Stimulated activated CD8-positive, alpha-beta memory T cell treated with anti-CD3 and anti-CD28 coated beads, Interleukin-7, amount 100 ng/mL, for 48 hours (primary cell): Measurements from ENCODE around the gene ABI3.
A peak's percentile ranks its signal among the peaks of the same experiment; 100 is the strongest.

Experiments
- DNase-seq, 2 donors: peaks; one replicate each; pipeline ENCODE4 v3.0.0-alpha.2; 2020; ENCODE audit warnings: low read depth in 1 of 2; ENCODE audit errors: extremely low read depth in 1 of 2

ABI3 gene

DNA sequence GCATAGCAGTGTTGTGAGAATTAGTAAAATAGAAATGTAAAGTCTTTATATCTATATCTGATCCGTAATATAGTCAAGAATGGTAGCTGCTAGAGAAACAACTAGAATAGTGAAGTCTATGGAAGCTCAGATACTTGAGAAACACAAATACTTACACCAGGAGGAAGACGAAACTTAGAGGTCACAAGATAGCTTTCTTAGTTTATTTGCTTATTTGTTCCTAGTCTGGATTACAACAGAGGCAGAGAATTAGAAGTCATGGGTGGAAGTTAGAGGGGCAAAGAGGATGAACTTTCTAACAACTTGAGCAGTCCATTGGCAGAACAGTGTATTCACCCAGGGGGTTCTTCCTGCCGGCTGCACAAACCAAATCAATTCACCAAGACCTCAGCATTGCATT, 14.0 kb upstream of the ABI3 start:
- DNase-seq, result no peak

DNA sequence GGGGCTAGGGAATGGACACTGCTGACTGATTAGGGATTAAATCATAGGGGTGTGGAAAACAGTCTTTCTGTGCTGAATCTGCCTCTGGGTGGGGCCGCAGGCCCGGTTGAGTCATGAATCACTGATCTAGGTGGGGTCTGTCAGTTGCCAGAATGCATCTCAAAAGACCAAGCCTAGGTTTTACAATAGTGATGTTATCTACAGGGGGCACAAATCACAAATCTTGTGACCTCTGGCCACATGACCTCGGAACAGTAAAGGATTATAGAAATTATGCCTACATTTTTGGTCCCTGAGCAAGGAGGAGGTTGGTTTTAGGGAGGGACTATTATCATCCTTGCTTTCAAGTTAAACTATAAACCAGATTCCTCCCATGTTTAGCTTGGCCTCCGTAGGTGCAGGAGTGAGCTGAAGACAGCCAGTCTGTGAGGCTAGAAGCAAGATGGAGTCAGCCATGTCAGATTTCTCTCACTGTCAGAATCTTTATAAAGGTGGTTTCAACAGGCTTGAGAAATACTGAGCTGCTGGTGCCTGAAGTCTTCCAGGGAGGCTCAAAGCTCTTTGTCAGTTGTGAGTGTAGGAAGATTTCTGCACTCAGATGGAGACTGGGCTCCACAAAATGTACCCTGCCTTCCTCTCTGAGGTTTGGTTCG, 13.0 kb upstream of the ABI3 start:
- DNase-seq, result no peak

DNA sequence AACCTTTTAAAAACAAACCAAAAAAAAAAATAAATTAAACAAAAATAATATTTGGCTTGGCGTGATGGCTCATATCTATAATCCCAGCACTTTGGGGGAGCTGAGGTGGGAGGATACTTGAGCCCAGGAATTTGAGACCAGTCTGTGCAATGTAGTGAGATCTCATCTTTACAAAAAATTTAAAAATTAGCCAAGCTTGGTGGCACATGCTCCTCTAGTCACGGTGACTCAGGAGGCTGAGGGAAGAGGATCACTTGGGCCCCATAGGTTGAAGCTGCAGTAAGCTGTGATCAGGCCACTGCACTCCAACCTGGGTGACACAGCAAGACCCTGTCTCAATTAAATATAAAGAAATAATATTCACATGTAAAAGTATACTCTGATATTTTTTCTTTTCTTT, 12.3 kb upstream of the ABI3 start:
- DNase-seq, result no peak

DNA sequence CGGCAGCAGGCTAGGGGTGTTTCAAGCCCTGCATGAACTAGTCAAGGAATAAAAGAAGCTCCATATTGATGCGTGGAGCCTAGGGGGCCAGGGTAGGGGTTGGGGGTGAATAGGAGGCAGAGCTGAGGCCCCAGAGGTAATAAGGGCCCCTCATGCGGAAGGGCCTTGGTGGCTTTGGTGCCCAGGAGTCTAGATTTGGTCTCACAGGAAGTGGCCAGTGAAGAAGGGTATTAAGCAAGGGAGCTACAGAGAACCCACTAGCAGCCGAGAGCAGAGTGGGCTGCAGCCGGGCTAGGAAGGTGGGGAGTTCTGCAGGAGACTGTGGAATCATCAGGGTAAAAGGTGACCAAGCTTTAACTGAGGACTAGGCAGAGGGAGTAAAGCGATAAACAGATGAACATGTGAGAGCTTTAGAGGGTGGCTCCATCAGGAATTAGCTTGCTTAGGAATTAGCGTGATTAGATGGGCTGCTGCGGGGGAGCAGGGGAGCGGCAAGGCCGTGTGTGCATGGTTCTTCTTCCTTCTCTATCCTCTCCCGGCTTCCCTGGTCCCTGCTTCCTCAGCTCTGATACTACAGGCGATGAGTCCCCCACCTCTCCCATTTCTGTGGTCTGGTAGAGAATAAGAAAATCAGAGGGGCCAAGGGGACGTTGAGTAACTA, 10.0 kb upstream of the ABI3 start:
- DNase-seq, result no peak

DNA sequence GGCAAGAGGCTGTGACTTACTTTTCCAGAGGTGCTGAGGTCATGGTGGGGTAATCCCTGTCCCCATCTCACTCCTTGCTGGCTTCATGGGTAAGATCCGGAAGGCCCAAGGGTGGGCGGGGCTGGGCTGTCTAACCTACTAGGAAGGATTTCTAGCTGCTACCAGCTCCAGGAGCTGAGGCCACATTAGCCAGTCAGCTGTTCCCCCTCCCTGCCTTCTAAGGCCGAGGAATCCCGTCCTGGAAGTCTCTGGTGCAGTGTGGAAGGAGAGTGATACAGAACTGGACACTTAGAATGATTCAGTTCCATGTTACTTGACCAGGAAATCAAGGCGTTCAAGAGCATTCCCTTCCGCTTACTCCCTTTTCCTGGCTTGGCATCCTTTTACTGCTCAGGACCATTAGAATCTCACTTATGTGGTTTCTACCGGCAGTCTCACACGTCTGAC, 9.0 kb upstream of the ABI3 start:
- DNase-seq, result no peak

GRCh38 chr17:49203796-49204195, 6.7 kb upstream of the ABI3 start:
- no peak for DNase-seq

DNA sequence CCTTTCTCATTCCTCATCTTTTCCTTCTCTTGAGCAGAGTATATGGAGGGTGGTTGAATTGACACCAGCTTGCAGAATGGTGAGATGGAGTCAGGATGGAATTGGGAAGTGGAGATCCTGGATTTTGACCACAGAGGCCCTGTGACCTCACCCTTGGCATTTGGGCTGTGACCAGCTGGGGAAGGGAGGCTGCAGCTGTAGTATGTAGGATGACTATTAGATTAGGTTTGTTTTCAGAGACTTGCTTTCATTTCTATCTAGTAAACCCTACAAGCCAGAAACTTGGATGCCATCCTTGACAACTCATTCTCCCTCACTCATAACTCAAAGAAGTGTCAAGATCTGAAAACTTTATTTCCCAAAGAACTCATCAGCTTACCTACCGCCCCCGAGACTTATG, 6.0 kb upstream of the ABI3 start:
- DNase-seq, result no peak

DNA sequence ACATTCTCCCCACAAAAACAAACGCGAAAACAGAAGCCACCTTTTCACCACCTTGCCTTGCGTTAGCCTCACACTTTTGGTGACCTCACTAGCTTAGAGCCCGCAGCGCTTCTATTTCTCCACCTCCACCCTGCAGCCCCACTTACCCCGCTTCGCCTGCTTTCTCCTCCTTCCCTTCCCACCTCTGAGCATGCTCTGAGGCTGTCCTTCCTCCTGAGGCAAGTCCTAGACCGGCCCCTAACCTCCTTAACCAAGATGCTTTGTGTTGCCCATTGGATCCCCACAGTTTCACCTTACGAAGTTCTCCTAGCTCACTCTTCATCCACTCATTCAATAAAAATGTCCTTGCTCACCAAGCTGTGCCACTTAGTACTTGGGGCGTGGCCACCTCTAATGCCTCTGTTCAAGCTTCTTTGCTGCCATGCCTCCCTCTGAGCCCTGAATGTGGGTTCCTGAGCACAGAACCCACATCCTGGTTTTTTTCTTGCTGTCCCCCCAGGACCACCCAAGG, 1.4 kb upstream of the ABI3 start:
- DNase-seq, result no peak

DNA sequence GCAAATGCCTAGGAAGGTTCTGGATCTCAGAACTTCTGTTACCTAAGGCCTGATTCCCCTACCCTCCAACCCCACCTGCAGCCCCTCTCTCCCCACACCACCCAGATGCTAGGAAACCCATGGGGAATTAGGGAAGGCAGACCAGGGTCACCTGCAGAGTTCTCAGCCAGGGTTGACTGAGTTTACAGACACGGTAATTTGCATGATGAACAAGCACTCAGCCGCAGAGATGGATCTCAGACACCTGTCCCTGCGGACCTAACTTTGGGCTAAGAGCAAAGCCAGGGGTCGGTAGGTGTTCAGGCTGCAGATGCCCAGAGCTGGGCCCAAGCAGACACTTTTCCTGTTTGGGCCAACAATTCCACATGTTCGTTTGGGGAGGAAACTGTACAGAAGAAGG, 2.9 kb downstream of the ABI3 start:
- DNase-seq, result no peak

DNA sequence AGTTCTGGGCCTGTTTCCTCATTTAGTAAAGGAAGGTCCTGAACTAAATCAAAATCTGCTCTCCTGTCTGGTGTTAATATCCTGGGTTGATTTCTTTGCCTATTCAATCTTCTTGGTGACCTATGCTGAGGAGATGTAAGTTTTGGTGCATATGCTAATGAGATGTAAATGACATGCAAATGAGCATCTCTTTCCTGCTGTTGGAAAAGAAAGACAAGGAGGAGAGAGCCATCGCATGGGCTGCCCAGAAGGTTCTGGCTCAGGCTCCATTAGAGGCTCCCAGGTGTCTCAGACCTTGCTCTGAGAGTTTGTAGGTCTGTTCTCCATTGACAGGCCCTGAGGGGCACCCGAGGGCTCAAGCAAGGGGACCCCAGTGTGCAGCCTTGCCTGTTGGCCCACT, 3.3 kb downstream of the ABI3 start:
- DNase-seq, result no peak

DNA sequence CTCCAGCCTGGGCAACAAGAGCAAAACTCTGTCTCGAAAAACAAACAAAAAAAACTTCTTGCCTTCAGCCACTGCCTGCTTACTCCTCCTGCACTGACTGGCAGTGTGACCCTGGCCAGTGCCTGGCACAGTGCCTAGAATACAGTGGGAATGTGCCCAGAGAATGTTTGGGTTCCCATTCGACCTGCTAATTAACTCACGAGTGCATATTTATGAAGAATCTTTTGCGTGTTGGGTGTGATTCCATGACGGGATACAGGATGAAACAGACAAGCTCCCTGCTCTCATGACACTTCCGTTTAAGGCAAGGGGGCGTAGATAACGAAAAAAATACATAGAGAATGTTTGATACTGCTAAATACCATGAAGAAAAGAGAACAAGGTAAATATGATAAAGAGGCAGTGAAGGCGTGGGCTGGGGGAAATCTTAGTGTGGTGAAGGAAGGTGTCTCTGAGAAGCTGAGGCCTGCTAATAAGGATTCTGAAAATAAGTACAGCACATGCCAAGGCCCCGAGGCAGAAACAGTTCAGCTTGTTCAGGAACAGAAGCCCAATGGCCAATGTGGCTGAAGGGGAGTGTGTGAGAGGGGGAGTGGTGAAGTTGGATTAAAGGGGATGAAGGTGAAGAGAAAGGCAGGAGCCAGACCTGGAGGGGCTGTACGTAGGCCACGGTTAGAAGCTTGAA, 4.3 kb downstream of the ABI3 start:
- no peak for DNase-seq

DNA sequence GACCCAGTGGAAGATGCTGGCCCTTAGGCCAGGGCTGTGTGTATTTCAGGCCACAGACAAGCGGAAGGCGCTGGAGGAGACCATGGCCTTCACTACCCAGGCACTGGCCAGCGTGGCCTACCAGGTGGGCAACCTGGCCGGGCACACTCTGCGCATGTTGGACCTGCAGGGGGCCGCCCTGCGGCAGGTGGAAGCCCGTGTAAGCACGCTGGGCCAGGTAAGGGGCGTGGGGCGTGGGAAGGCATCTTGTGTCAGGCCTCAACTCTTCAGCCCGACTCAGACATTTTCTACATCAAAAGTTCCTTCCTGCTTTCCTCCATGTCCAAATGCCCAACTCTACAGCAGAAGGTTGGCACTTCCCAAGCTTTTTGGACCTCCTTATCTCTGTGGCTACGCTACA, 6.0 kb downstream of the ABI3 start:
- no peak for DNase-seq

- DNase-seq, result no peak
Measured at GRCh38 chr17:49216953-49217650, 6.6 kb downstream of the ABI3 start.

- peak; percentile 49 to 59 for DNase-seq
Measured at GRCh38 chr17:49217651-49218413, 7.3 kb downstream of the ABI3 start.

GRCh38 chr17:49218941-49219913, 8.7 kb downstream of the ABI3 start:
- peak; percentile 47 to 48 for DNase-seq

DNA sequence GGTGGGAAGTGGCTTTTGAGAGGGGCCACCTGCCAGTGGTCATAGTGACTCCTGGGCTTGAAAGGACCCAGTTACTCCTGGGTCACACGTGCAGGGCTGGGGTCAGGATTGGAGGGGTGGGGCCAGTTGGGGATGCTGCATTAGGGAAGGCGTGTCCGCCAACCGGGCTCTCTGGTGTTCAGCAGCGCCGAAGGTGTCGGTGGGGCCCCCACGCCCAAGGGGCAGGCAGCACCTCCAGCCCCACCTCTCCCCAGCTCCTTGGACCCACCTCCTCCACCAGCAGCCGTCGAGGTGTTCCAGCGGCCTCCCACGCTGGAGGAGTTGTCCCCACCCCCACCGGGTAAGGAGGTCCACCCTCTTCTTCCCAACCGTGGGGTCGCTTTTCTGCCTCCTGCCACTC, 9.5 kb downstream of the ABI3 start:
- DNase-seq, result no peak

- DNase-seq, result no peak
Measured at GRCh38 chr17:49223168-49223516, 12.6 kb downstream of the ABI3 start.

- peak in 1 of 2 donors; percentile 54 for DNase-seq
Measured at GRCh38 chr17:49223517-49224197, 13.2 kb downstream of the ABI3 start.
